ENCODE measurements around the gene NUDT1. TPM values are rescaled to one million over a fixed set of nuclear protein-coding genes. Genes with fewer than 3 reads are reported as not detected.

NUDT1 gene
- polyA plus RNA-seq, 3 donors from 2014 or later: 63.0 to 74.3 (median 67.4) TPM

DNA sequence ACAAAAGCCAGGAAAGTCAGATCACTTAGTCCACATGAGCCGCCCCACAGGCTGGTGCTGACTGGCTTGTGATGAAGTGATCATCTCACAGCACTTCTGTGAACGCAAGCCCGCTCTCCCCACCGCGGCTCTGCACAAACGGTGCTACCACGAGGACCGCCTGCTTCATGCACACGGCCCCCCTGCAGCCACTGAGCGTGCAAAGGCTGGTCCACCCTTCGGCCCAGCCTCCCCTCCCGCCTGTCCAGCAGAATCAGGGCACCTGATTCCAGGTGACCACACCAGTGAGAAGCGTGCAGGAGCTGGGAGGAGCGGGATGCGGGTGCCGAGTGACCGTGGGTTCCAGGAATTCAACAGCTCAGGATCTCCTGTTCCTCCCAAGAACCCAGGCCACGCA, 41.4 kb upstream of the NUDT1 start:
- no peak overlapping the region for H3K27ac Mint-ChIP-seq
- H3K36me3 Mint-ChIP-seq: peaks cover 0 to 21% (median 7%) of the 10 kb centered on the region in 3 donors
- H3K9me3 Mint-ChIP-seq: peaks cover 0 to 1% (median 0%) of the 10 kb centered on the region in 6 donors
- H3K4me1 Mint-ChIP-seq: peaks cover 0 to 2% of the 10 kb centered on the region in 2 donors
- H3K27me3 Mint-ChIP-seq (ENCODE audit: low read depth in 3 of 3): peaks cover 0 to 2% (median 1%) of the 10 kb centered on the region in 3 donors
- DNase-seq: no peak
- no peak overlapping the region for H3K4me3 Mint-ChIP-seq

DNA sequence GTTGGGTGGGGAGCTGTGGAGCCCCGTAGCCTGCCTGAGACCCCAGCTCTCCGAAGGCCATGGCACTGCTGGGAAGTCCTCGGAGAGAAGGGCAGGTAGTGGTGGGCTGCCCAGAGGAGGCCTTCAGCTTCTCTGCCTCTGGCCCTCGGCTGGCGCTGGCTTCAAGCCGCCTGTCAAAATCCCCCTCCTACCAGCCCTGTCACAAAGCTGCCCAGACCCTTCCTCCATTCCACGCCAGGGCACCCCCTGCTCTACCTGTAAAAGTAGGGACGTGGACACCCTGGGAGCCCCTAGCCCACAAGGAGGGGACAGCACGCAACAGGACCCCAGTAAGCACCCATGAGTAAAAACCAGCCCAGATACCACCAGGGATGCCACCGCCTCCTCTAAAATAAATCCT, 40.9 kb upstream of the NUDT1 start:
- H3K36me3 Mint-ChIP-seq: peaks cover 0 to 17% (median 6%) of the 10 kb centered on the region in 3 donors
- peaks cover 0 to 2% of the 10 kb centered on the region in 2 donors for H3K4me1 Mint-ChIP-seq
- DNase-seq: no peak
- H3K4me3 Mint-ChIP-seq: no peak overlapping the region
- H3K27ac Mint-ChIP-seq: no peak overlapping the region
- H3K27me3 Mint-ChIP-seq (ENCODE audit: low read depth in 3 of 3): peaks cover 0 to 2% (median 1%) of the 10 kb centered on the region in 3 donors
- H3K9me3 Mint-ChIP-seq: peaks cover 0 to 1% (median 0%) of the 10 kb centered on the region in 6 donors

DNA sequence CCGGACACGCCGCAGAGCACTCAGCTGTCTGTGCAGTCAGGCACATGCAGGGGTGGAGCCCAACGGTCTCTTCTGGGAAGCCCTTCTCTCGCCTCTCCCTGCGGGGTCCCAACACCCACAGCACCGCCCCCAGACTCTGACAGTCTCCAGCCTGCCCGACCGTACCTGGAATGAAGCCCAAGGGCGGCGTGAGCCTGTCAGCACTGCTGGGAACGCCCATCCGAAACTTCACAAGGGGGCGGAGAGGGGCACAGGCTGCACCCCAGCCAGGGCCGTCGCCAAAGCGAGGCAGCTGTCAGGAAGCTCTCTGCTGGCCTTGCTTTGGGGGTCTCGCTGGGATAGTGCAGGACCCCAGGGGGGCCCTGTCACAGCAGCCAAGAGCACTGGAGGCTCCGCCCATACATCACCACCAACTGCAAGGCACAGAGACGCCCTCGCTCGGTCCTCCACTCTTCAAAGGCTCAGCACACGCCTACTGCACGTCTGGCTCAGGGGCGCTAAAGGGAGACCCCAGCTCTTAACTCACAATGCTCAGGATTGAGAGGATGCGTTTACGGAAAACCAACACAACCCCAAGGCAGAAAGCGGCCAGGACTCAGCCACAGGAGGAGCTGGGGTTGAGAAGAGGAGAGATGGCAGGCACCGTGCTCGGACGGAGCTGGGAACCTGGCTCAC, 40.2 kb upstream of the NUDT1 start:
- Mint-ChIP-seq H3K9me3 (peaks cover 0 to 1% (median 0%) of the 10 kb centered on the region in 6 donors), H3K4me3 (no peak overlapping the region), H3K4me1 (peaks cover 0 to 2% of the 10 kb centered on the region in 2 donors), H3K27ac (no peak overlapping the region), H3K27me3 (ENCODE audit: low read depth in 3 of 3) (peaks cover 0 to 2% (median 1%) of the 10 kb centered on the region in 3 donors), H3K36me3 (peaks cover 0 to 14% (median 5%) of the 10 kb centered on the region in 3 donors)
- DNase-seq: no peak

DNA sequence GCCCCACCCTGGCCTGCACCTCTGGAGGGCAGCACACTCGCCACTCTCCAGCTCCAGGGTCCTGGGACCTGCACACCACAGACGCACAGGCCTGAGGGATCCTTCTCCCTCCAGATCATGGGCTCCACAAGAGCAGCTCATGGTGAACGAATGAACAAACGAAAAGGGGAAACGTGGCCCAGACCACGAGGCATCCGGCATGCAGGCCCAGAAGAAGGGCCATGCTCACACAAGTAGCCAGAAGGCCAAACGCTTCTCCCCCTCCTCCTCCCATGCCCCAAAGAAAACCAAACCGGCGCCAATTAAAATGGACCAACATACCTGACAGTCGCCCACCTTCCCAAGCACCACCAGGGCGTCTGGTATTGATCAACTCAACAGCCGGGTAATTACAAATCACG, 39.7 kb upstream of the NUDT1 start:
- Mint-ChIP-seq H3K4me1 (no peaks in the 10 kb centered on the region), H3K4me3 (no peak overlapping the region), H3K27ac (no peak overlapping the region), H3K27me3 (ENCODE audit: low read depth in 3 of 3) (peaks cover 0 to 2% (median 1%) of the 10 kb centered on the region in 3 donors), H3K36me3 (peaks cover 0 to 16% (median 5%) of the 10 kb centered on the region in 3 donors), H3K9me3 (peaks cover 0 to 1% (median 0%) of the 10 kb centered on the region in 6 donors)
- DNase-seq: no peak

DNA sequence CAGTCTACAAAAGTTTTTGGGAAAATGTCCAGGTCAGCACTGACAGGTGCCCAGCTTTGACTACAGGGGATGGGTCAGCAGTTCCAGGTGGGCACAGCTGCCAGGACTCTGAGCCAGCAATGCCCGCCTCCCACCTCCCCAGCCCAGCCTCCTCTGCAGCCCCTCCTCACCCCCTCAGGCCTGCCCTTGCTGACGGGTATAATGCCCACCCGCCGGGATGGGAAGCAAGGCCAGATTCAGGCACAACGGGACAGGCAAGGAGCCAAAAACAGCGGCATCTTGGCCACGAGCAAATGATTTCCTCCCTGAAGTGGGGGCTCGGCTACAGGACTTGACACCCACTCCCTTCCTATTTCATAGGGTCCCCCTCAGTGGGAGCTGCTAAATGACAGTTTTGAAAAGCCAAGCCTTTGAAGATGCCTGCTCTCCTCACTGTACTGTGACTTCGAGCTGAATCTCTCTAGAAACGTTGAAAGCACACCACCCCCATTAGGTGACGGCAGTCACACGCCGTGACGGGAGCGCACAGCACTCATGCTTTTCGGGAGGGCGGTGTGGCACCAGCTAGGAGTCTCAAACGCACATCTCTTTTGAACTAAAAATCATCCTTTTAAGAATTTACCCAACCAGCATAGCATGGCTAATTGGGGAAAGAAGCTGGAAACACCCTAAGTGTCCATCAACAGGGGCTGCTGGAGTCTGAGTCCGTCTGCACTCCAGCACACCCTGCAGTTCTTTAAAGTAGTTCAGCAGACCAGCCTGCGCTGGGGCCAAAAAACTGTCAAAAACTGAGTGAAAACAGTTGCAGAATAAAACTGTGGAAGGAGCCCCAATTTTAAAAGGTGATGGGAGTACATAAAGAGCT, 38.9 kb upstream of the NUDT1 start:
- Mint-ChIP-seq H3K36me3 (peaks cover 0 to 18% (median 12%) of the 10 kb centered on the region in 3 donors), H3K27ac (peak overlapping the region in 1 of 6 donors; percentile 13), H3K4me3 (no peak overlapping the region), H3K27me3 (ENCODE audit: low read depth in 3 of 3) (peaks cover 0 to 2% (median 1%) of the 10 kb centered on the region in 3 donors), H3K4me1 (no peaks in the 10 kb centered on the region), H3K9me3 (peaks cover 0 to 1% (median 0%) of the 10 kb centered on the region in 6 donors)
- no peak for DNase-seq

DNA sequence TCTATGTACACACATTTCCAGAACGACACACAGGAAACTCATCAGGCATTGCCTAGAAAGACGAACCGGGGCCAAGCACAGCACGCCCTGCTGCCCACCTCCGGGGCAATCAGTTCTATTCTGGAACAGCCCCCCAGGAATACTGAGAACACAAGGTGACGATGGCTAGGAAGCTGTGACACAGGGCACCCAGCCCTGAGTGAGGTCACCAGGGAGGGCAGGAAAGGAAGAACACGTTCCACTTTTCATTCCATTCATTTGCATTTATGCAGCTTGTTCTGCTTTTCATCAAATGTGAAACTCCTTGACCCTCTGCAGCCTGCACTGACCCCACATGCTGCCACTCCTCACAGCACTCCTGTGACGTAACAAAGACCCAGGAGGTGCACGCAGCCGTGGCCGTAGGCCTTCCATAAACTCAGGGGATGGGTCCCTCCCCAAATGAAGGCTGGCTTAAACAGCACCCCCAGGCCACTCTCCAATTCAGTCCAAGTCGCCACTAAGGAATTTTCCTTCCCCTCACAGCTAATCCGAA, 38.2 kb upstream of the NUDT1 start:
- Mint-ChIP-seq H3K27ac (no peak overlapping the region), H3K27me3 (ENCODE audit: low read depth in 3 of 3) (peaks cover 0 to 2% (median 1%) of the 10 kb centered on the region in 3 donors), H3K4me1 (no peaks in the 10 kb centered on the region), H3K9me3 (peaks cover 0 to 1% (median 0%) of the 10 kb centered on the region in 6 donors), H3K4me3 (no peak overlapping the region), H3K36me3 (peaks cover 0 to 25% (median 15%) of the 10 kb centered on the region in 3 donors)
- DNase-seq: no peak

DNA sequence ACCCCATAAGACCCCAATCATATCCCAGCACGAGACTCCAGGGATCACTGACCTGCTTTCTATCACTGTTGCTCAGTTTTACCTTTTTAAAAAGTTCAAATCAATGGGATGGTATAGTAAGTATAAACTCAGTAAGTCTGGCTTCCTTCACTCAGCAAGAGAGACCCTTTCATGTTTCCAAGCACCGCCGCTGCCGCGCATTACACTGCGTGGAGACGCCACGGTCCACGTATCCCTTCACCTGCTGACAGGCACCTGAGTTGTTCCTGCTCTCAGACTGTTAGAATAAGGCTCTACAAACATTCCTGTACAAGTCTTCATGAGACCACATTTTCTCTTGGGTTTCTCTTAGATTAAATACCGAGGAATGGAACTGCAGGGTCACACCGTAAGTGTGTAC, 37.6 kb upstream of the NUDT1 start:
- peaks cover 0 to 27% (median 15%) of the 10 kb centered on the region in 3 donors for H3K36me3 Mint-ChIP-seq
- no peaks in the 10 kb centered on the region for H3K4me1 Mint-ChIP-seq
- no peak overlapping the region for H3K4me3 Mint-ChIP-seq
- peaks cover 0 to 2% (median 1%) of the 10 kb centered on the region in 3 donors for H3K27me3 Mint-ChIP-seq (ENCODE audit: low read depth in 3 of 3)
- peaks cover 0 to 1% (median 0%) of the 10 kb centered on the region in 6 donors for H3K9me3 Mint-ChIP-seq
- no peak for DNase-seq
- H3K27ac Mint-ChIP-seq: no peak overlapping the region

DNA sequence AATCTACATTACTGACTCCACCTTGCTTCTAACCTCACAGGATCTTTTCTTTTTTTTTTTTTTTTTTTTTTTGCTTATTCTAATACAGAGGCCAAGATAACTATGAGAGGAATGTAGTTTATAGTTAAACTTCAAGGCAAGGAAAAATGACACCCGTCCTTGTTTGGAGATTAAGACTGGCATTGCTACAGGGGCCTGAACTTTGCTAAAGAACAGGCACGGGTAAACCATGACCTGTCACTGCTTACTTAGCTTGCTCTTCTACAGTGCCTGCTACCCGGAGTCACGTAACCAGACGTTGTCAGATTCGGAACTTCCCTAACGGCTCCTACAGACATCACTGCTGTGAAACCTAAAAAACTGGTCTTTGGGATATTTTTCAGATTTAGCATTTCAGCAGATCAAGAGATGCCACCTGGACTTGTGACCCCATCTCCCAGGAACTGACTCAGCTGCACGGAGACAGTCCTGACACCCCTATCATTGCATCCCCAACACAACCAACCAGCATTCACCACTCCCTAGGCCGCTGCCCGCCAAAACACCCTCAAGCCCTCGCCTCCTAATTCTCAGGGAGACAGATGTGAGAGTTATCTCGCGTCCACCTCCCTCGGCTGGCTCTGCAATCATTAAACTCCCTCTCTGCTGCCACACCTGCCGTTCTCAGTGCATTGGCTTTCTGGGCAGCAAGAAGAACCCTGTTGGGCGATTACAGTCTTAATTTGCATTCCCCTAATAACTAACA, 36.8 kb upstream of the NUDT1 start:
- Mint-ChIP-seq H3K27ac (peak overlapping the region in 1 of 6 donors; percentile 9), H3K27me3 (ENCODE audit: low read depth in 3 of 3) (peaks cover 0 to 2% (median 1%) of the 10 kb centered on the region in 3 donors), H3K4me1 (no peaks in the 10 kb centered on the region), H3K9me3 (no peaks in the 10 kb centered on the region), H3K36me3 (peaks cover 0 to 27% (median 15%) of the 10 kb centered on the region in 3 donors), H3K4me3 (no peak overlapping the region)
- DNase-seq: no peak

DNA sequence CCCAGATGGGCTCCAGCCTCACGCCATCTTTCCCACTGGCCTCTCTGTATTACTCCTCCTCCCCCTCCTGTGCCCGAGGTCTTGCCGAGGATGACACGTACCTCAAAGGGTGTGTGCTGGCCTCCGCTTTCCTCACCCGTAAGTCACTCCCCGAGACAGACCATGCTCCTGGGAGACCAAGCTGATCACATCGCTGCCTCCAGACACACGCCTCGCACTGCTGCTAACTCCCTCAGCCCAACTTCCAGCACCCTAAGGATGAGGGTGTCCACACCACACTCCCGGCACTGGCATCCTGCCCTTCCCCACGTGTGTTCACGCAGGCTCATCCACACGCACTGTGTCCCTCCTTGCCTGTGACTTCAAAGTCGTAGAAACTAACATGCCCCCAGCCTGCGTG, 33.3 kb upstream of the NUDT1 start:
- Mint-ChIP-seq H3K27ac (no peak overlapping the region), H3K4me1 (no peaks in the 10 kb centered on the region), H3K27me3 (ENCODE audit: low read depth in 3 of 3) (peaks cover 0 to 2% (median 1%) of the 10 kb centered on the region in 3 donors), H3K9me3 (no peaks in the 10 kb centered on the region), H3K36me3 (peaks cover 4 to 43% (median 20%) of the 10 kb centered on the region in 3 donors), H3K4me3 (no peak overlapping the region)
- no peak for DNase-seq

DNA sequence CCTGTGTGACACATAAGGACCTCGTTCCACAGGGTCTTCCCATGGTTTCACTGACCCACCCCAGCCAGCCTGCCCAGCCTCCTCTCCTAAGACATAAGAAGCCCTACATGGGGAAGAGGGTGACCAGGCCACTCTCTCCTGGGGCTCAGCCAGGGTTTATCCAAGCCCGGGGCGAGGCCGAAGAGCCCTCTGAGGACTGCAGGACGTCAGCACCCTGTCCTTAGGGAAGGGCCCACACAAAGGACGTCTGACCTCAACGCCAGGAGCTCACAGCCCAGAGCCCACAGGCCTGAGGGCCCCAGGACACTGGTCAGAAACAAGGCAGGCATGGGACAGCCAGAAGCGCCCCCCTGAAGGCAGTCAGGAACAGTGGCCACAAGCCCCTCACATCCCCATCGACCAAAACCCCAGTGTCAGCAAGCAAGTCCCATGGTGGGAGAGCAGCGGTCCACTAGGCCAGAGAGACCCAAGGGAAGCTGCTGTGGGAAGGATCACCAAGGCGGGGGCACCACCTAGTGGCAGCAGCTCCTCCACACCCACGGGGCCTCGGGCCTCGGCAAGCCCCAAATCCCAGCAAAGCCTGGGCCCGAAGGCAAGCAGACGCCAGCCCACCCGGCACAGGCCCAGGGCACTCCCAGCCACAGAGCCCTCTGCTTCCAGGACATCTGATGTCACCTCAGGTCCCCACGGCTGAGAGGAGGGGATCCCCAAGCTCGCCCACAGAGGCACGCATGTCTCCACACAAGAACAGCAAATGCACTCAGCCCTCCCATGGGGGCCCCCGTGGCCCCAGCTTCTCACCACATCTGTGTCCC, 32.7 kb upstream of the NUDT1 start:
- Mint-ChIP-seq H3K27ac (no peak overlapping the region), H3K36me3 (peaks cover 4 to 42% (median 20%) of the 10 kb centered on the region in 3 donors), H3K27me3 (ENCODE audit: low read depth in 3 of 3) (peaks cover 0 to 2% (median 0%) of the 10 kb centered on the region in 3 donors), H3K4me1 (peaks cover 0 to 2% of the 10 kb centered on the region in 2 donors), H3K9me3 (no peaks in the 10 kb centered on the region), H3K4me3 (no peak overlapping the region)
- peak; percentile 29 to 46 (median 40) for DNase-seq

DNA sequence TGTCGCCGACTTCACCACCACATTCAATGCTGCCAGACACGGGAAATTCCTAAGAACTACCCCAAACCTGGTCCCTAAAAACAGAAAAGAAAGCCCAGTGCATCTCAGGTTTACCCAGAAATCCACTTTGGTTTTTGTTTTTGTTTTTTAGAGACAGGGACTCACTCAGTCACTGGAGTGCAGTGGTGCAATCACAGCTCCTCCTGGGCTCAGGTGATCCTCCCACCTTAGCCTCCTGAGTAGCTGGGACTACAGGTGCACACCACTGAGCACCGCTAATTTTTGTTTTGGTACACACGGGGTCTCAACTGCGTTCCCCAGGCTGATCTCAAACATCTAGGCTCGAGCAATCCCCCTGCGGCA, 32.1 kb upstream of the NUDT1 start:
- Mint-ChIP-seq H3K9me3 (no peaks in the 10 kb centered on the region), H3K27me3 (ENCODE audit: low read depth in 3 of 3) (peaks cover 0 to 2% (median 0%) of the 10 kb centered on the region in 3 donors), H3K4me3 (no peak overlapping the region), H3K27ac (no peak overlapping the region), H3K36me3 (peaks cover 4 to 42% (median 20%) of the 10 kb centered on the region in 3 donors), H3K4me1 (peaks cover 0 to 2% of the 10 kb centered on the region in 2 donors)
- DNase-seq: no peak

DNA sequence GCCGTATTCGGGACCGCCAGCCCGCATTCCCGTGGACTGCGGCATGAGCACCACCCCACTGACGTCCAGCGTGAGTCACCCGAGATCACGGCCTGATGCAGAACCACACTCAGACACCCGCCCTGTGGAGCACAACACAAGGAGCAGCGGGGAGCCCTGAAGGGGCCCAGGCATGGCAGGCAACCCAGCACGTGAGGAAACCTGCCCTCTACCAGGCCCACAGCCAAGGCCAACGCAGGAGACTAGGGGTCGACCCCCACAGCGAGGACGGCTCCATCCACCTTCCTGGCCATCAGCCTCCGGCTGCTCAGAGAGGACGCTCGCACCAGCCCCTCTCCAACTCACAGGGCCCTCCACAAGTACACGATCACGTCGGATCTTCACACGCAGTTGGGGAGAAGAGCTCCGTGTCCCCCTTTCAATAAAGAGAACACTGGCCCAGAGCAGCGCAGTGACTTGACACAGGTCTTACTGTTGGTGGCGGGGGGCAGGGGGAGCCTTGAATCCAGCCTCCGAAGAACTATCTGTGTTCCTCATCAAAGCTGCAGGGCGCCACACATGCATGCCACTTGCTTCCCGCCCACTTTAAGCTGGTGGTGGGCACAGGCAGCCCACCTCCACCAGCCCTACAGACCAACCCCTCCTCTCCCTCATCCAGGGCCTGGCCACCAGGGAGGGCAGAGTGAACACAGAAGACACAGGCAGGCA, 31.3 kb upstream of the NUDT1 start:
- Mint-ChIP-seq H3K27me3 (ENCODE audit: low read depth in 3 of 3) (peaks cover 0 to under 1% (median 0%) of the 10 kb centered on the region in 3 donors), H3K36me3 (peaks cover 5 to 47% (median 25%) of the 10 kb centered on the region in 3 donors), H3K27ac (no peak overlapping the region), H3K9me3 (no peaks in the 10 kb centered on the region), H3K4me3 (no peak overlapping the region), H3K4me1 (peaks cover 0 to 2% of the 10 kb centered on the region in 2 donors)
- no peak for DNase-seq
